SU-DHL-6 (cell line): ENCODE measurements around the gene ZNF844.

ENCODE experiments used
- H2AFZ ChIP-seq: fragments of 200-600 bp; sonication (generic); 2 replicates; pipeline ENCODE4 v1.6.1; 2014; ENCODE audit warnings: low read depth, mild to moderate bottlenecking, moderate library complexity, mixed read lengths, antibody characterized with exemption, low read length; ENCODE audit not compliant: severe bottlenecking
- H3F3A ChIP-seq: fragments of 200-600 bp; shearing (Covaris generic); 2 replicates; pipeline ENCODE4 v1.6.0; 2016; ENCODE audit warnings: antibody characterized with exemption, mild to moderate bottlenecking; ENCODE audit not compliant: insufficient read depth
- H3K27ac ChIP-seq: fragments of 200-600 bp; sonication (generic); 2 replicates; pipeline ENCODE4 v1.5.1; 2016; ENCODE audit warnings: low read depth, mild to moderate bottlenecking, low read length, moderate library complexity, mixed read lengths
- H3K27me3 ChIP-seq: fragments of 200-600 bp; sonication (generic), shearing (Covaris generic); 2 replicates; pipeline ENCODE4 v1.6.0; 2014; ENCODE audit warnings: mild to moderate bottlenecking, low read length
- H3K36me3 ChIP-seq: fragments of 200-600 bp; sonication (generic); 2 replicates; pipeline ENCODE4 v1.6.1; 2014; ENCODE audit warnings: mild to moderate bottlenecking, low read length, mixed read lengths
- H3K4me2 ChIP-seq: fragments of 300-600, 200-600 bp; shearing (Covaris generic), sonication (generic); 2 replicates; pipeline ENCODE4 v1.6.0; 2014; ENCODE audit warnings: low read length, low read depth, mild to moderate bottlenecking; ENCODE audit not compliant: poor library complexity, severe bottlenecking
- H3K4me3 ChIP-seq: fragments of 200-600 bp; sonication (generic); 2 replicates; pipeline ENCODE4 v1.5.1; 2014; ENCODE audit warnings: antibody characterized with exemption, low read length, mild to moderate bottlenecking, mixed read lengths; ENCODE audit not compliant: insufficient read depth, poor library complexity, severe bottlenecking
- H3K79me2 ChIP-seq: fragments of 200-600 bp; sonication (generic); 2 replicates; pipeline ENCODE4 v1.6.1; 2014; ENCODE audit warnings: mild to moderate bottlenecking, low read length, moderate library complexity; ENCODE audit not compliant: insufficient read depth
- H3K9ac ChIP-seq: fragments of 200-600 bp; sonication (generic); 2 replicates; pipeline ENCODE4 v1.7.0; 2014; ENCODE audit warnings: mild to moderate bottlenecking, low read length
- H3K9me2 ChIP-seq: fragments of 200-600 bp; sonication (generic); replicated peaks from 2 replicates; pipeline ENCODE4 v1.6.1; 2014; ENCODE audit warnings: low read length; ENCODE audit not compliant: insufficient read depth
- H3K9me3 ChIP-seq: fragments of 200-600 bp; sonication (generic); 2 replicates; pipeline ENCODE4 v1.6.1; 2014; ENCODE audit warnings: low read length, mixed read lengths; ENCODE audit not compliant: insufficient read depth
- H4K20me1 ChIP-seq: fragments of 200-600 bp; sonication (generic); 2 replicates; pipeline ENCODE4 v1.6.1; 2014; ENCODE audit warnings: low read depth, mild to moderate bottlenecking, antibody characterized with exemption, low read length, moderate library complexity, mixed read lengths
- EZH2phosphoT487 ChIP-seq: fragments of 200-600 bp; sonication (generic), shearing (Covaris generic); conservative IDR thresholded peaks from 2 replicates; pipeline ENCODE4 v1.6.1; 2018; ENCODE audit warnings: mild to moderate bottlenecking, antibody characterized with exemption, low read length, moderate library complexity, mixed read lengths
- TF ChIP-seq, protein P1 (sequence below): fragments of 200-600 bp; sonication (generic); IDR thresholded peaks from one replicate; pipeline ENCODE4 v1.5.1; 2017; ENCODE audit warnings: antibody characterized with exemption, mild to moderate bottlenecking, low read length, moderate library complexity; ENCODE audit not compliant: insufficient read depth, poor library complexity, severe bottlenecking

Gene ZNF844

DNA sequence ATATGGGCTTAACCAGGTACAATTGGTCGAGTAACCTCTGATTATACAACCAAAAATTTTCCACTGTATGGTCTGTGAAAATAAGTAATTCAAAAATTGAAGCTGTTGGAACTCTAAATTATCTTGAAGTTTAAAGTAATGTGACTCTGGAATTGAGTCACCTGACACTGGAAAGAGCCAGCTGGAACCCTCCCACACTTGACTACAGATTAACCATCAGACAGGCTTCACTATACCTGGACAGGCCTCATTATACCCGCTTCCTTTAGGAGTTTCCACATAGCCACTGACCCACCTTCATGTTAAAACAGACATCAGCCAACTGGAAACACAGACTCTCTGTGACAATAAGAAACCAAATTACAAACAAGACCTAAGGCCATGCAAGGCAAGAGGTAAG lies 30.3 kb upstream of the ZNF844 start:
- no peak overlapping the region for H3K4me3 ChIP-seq
- H3K27me3 ChIP-seq = no peaks in the 10 kb centered on the region
- no peak overlapping the region for H3K4me2 ChIP-seq
- no peaks in the 10 kb centered on the region for H3K9me2 ChIP-seq
- H2AFZ ChIP-seq = no peak overlapping the region
- no peak overlapping the region for H3K27ac ChIP-seq
- no peaks in the 10 kb centered on the region for H4K20me1 ChIP-seq
- no peak overlapping the region for H3K9ac ChIP-seq
- no peaks in the 10 kb centered on the region for H3K36me3 ChIP-seq
- no peaks in the 10 kb centered on the region for H3F3A ChIP-seq
- TF ChIP-seq, protein P1, sequence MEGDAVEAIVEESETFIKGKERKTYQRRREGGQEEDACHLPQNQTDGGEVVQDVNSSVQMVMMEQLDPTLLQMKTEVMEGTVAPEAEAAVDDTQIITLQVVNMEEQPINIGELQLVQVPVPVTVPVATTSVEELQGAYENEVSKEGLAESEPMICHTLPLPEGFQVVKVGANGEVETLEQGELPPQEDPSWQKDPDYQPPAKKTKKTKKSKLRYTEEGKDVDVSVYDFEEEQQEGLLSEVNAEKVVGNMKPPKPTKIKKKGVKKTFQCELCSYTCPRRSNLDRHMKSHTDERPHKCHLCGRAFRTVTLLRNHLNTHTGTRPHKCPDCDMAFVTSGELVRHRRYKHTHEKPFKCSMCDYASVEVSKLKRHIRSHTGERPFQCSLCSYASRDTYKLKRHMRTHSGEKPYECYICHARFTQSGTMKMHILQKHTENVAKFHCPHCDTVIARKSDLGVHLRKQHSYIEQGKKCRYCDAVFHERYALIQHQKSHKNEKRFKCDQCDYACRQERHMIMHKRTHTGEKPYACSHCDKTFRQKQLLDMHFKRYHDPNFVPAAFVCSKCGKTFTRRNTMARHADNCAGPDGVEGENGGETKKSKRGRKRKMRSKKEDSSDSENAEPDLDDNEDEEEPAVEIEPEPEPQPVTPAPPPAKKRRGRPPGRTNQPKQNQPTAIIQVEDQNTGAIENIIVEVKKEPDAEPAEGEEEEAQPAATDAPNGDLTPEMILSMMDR = no peak
- TF ChIP-seq EZH2phosphoT487 = no peak
- H3K9me3 ChIP-seq = no peaks in the 10 kb centered on the region
- H3K79me2 ChIP-seq = no peaks in the 10 kb centered on the region

DNA sequence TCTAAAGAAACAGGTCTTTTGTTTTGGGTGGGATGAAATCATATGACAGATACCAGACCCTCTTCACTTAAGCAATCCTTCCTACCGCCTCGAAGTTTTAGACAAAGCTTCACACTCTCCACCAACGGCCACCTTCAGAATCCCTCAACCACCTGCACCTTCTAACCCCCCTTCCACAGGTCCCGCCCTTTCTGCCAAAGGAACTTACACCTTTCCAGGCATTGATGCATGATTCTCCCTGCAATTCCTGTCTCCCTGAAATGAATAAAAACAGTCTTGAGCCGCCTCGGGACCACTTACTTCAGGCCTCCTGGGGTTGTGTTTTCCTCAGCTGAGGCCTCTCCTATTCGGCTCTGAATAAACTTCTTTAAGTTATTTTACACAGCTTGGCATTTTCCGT lies 29.9 kb upstream of the ZNF844 start:
- Histone ChIP-seq H3F3A (no peaks in the 10 kb centered on the region), H3K4me3 (no peak overlapping the region), H3K27me3 (no peaks in the 10 kb centered on the region), H4K20me1 (no peaks in the 10 kb centered on the region), H3K9me2 (no peaks in the 10 kb centered on the region), H3K9ac (no peak overlapping the region), H3K9me3 (no peaks in the 10 kb centered on the region), H3K27ac (no peak overlapping the region), H3K4me2 (peak overlapping the region; percentile 57), H3K79me2 (no peaks in the 10 kb centered on the region), H3K36me3 (no peaks in the 10 kb centered on the region), H2AFZ (no peak overlapping the region)
- no peak for TF ChIP-seq EZH2phosphoT487
- TF ChIP-seq, protein P1 = no peak

DNA sequence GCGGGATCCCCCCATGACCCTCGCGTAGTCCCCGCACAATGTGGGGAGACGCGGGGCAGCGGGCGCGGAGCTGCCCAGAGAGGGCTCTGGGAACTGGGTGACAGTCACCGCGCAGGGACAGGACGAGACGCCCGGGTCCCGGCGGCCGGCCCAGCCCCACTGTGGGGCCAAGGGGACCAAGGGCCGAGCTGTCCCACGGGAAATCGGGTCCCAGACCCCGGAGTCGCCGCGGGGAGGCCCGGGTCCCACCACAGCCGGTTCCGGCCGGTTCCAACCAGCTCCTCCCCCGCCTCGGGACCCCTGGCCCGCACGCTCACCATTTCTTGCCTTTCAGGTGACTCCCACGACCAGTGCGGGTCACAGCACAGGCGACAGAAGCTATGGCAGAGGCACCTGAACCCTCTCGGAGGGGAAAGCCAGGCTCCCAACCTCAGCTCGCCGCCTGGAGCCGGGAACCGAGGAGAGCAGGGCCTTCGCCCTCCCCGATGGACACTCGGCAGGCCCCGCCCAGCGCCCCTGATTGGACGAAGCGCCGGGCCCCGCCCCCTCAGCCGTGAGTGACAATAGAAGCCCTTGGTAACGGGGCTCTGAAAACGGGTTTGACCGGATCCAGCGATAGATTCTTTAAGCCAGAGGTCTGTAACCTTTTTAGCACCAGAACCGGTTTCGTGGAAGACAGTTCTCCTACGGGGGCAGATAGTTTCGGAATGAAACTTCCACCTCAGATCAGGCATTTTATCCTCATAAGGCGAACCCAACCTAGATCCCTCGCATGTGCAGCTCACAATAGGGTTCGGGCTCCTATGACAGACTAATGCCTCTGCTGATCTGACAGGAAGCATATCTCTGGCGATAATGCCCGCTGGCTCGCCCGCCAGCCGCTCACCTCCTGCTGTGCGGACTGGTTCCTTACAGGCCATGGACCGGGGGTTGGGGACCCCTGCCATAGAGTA lies 29.0 kb upstream of the ZNF844 start, which contains the start of gene ZNF433:
Gene ZNF433 (minus strand): TSS at position 460 of the 953 bp plus-strand sequence. CDS start 140 bp downstream, at position 320.
- no peak for TF ChIP-seq EZH2phosphoT487
- TF ChIP-seq, protein P1 = no peak
- Histone ChIP-seq H3K27ac (no peak within 1 kb of the TSS), H3K4me2 (peak within 1 kb of the TSS; percentile 57), H3K79me2 (no peaks in the 10 kb centered on the region), H3K4me3 (peak within 1 kb of the TSS; percentile 52), H3K9me3 (no peaks in the 10 kb centered on the region), H3K27me3 (no peaks in the 10 kb centered on the region), H3K36me3 (no peaks in the 10 kb centered on the region), H2AFZ (peak within 1 kb of the TSS; percentile 86), H4K20me1 (no peaks in the 10 kb centered on the region), H3K9me2 (no peaks in the 10 kb centered on the region), H3F3A (no peaks in the 10 kb centered on the region), H3K9ac (peak within 1 kb of the TSS; percentile 48)
